ENCODE data around the gene SAAL1. TPM values are rescaled to one million over a fixed set of nuclear protein-coding genes. Genes with fewer than 3 reads are reported as not detected.

SAAL1 gene, protein sequence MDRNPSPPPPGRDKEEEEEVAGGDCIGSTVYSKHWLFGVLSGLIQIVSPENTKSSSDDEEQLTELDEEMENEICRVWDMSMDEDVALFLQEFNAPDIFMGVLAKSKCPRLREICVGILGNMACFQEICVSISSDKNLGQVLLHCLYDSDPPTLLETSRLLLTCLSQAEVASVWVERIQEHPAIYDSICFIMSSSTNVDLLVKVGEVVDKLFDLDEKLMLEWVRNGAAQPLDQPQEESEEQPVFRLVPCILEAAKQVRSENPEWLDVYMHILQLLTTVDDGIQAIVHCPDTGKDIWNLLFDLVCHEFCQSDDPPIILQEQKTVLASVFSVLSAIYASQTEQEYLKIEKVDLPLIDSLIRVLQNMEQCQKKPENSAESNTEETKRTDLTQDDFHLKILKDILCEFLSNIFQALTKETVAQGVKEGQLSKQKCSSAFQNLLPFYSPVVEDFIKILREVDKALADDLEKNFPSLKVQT
- polyA plus RNA-seq (2011; rRNA removed) (8.9 and 13.3 TPM in 2 replicates), polyA minus RNA-seq (2011; rRNA and poly(A)+ RNA removed) (5.5 and 5.8 TPM in 2 replicates)

DNA sequence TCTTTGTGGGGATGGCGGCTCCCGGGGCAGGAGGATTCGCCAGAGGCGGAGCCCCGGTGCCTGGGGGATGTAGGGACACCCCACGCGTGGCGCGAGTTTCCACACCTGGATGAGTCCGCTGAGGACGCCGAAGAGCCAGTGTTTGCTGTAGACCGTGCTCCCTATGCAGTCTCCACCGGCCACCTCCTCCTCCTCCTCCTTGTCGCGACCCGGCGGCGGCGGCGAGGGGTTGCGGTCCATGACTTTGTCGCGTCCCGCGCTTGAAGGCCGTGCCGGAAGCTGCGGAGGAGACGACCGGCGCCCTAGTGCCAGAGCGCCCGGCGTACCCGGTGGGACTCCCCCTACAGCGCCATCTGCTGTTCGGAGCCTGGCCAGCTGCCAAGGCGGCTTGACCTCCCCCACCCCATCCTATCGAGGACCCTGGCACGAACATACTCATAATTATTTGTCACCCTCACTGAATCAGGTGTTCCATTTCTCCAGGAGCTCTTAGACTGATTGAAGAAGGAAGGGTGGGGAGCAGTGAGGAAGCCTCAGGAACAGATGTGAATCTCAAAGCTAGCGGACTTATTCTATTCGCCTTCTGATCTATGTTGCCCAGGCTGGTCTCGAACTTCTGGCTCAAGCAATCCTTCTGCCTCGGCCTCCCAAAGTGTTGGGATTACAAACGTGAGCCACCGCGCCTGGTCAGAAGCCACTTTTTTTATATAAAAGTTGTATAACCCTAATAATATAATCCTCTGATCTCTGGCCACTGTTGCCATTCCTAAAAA, at the start of gene SAAL1:
Gene SAAL1 (minus strand): TSS at position 281 of the 773 bp plus-strand sequence. CDS start 41 bp downstream, at position 240.
- H3K36me3 ChIP-seq (ENCODE audit: control insufficient read depth, insufficient read depth, low read length): 0 out of 2 replicates have a peak, but pooled peaks cover 2% of the 10 kb centered on the region
- ChIA-PET CTCF (interaction anchor here (0.7 to 3.8 kb wide), 16 partner anchors 8 to 625 kb away, joined by 3 to 30 read pairs (median 4); no protein-coding TSS in a partner anchor), POLR2A (no interaction called here)

DNA sequence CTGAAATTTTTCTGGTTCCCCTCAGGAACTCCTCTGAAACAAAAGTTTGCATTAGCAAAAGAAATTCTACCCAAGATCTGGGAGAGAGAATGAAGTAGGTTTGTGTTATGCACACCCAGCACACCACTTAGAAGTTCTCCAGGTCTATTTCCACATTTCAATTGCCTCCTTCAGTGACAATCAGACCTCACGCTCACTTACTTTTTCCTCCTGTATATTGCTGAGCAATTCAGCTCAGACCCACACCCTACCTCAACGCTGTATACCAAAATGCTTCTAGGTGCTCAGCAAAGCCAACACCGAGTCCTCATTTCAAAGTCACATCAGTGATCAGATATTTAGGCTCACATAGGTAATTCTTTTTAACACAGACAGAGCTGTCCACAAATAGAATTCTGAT, 45.7 kb upstream of the SAAL1 start:
- H3K36me3 ChIP-seq (ENCODE audit: control insufficient read depth, insufficient read depth, low read length): no peaks in the 10 kb centered on the region
- no peak overlapping the region for H3K4me3 ChIP-seq (ENCODE audit: low read depth, low read length)
- H3K27me3 ChIP-seq (ENCODE audit: control insufficient read depth, insufficient read depth, low read length): no peaks in the 10 kb centered on the region; the same call in 1 of the 2 replicates
- CTCF ChIA-PET: interaction anchor here (1.0 kb wide), 1 partner anchor 14 kb away, joined by 3 read pairs; no protein-coding TSS in a partner anchor
- DNase-seq (ENCODE audit: low read depth): no peak
- TF ChIP-seq, protein P1, sequence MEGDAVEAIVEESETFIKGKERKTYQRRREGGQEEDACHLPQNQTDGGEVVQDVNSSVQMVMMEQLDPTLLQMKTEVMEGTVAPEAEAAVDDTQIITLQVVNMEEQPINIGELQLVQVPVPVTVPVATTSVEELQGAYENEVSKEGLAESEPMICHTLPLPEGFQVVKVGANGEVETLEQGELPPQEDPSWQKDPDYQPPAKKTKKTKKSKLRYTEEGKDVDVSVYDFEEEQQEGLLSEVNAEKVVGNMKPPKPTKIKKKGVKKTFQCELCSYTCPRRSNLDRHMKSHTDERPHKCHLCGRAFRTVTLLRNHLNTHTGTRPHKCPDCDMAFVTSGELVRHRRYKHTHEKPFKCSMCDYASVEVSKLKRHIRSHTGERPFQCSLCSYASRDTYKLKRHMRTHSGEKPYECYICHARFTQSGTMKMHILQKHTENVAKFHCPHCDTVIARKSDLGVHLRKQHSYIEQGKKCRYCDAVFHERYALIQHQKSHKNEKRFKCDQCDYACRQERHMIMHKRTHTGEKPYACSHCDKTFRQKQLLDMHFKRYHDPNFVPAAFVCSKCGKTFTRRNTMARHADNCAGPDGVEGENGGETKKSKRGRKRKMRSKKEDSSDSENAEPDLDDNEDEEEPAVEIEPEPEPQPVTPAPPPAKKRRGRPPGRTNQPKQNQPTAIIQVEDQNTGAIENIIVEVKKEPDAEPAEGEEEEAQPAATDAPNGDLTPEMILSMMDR (IDR thresholded peaks at IDR 0.05; ENCODE audit: insufficient read depth, low read depth, low read length): no peak
- POLR2A ChIA-PET: no interaction called here

More for the DNA sequence above, at the start of gene SAAL1:
- TF ChIP-seq, protein P1 (IDR thresholded peaks at IDR 0.05; ENCODE audit: insufficient read depth, low read depth, low read length): peak; percentile 75
- peak within 1 kb of the TSS; percentile 96 for H3K4me3 ChIP-seq (ENCODE audit: low read depth, low read length)
- H3K27me3 ChIP-seq (ENCODE audit: control insufficient read depth, insufficient read depth, low read length): no peaks in the 10 kb centered on the region; the same call in 1 of the 2 replicates
- no peak for DNase-seq (ENCODE audit: low read depth)

DNA sequence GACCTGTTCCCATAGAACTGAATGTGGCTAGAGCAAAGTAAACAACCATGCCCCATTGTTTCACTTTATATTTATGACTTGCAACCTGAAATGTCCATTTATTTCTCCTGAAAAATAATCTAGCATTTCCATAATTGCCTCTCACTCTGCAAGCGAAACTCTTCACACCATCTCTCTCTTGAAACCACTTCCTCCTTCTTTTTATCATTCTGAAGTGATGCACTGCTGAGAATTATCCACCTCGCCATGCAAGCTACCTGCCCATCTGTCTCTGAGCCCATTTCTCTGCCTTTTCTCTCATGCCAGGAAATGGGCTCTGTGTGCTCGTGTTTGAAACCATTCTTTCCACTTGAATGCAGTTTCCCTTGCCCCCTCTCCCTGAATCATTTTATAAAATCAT, 40.0 kb upstream of the SAAL1 start:
- CTCF ChIA-PET: interaction anchor here (1.2 to 3.4 kb wide), 3 partner anchors 25 to 165 kb away, joined by 4 to 10 read pairs (median 4); no protein-coding TSS in a partner anchor

DNA sequence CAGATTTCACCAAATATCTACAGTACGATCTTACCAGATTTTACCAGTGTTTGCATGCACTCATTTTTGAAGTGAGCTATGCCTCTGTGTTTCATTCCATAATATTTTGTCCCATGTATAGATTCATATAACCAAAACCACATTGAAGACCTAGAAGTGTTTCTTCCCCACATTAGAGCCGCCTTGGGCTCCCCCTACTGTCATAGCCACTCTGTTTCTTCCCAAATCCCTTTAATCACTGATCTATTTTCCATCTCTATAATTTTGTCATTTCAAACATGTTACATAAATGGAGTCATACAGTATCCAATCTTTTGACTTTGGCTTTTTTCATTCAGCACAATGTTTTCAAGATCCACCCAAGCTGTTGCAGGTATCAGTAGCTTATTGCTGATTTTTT, 39.1 kb upstream of the SAAL1 start:
- H3K4me3 ChIP-seq (ENCODE audit: low read depth, low read length): no peak overlapping the region
- DNase-seq (ENCODE audit: low read depth): no peak
- ChIA-PET POLR2A (no interaction called here), CTCF (interaction anchor here (1.5 to 3.4 kb wide), 2 partner anchors 30 to 165 kb away, joined by 4 to 10 read pairs; no protein-coding TSS in a partner anchor)
- H3K36me3 ChIP-seq (ENCODE audit: control insufficient read depth, insufficient read depth, low read length): no peaks in the 10 kb centered on the region
- peaks cover 1% of the 10 kb centered on the region; the same call in 1 of the 2 replicates for H3K27me3 ChIP-seq (ENCODE audit: control insufficient read depth, insufficient read depth, low read length)
- TF ChIP-seq, protein P1 (IDR thresholded peaks at IDR 0.05; ENCODE audit: insufficient read depth, low read depth, low read length): 0 out of 2 replicates have a peak, but pooled peaks have one; percentile 20

More for the DNA sequence above, 40.0 kb upstream of the SAAL1 start:
- DNase-seq (ENCODE audit: low read depth): no peak
- Histone ChIP-seq H3K4me3 (ENCODE audit: low read depth, low read length) (no peak overlapping the region), H3K36me3 (ENCODE audit: control insufficient read depth, insufficient read depth, low read length) (no peaks in the 10 kb centered on the region), H3K27me3 (ENCODE audit: control insufficient read depth, insufficient read depth, low read length) (peaks cover 1% of the 10 kb centered on the region; the same call in 1 of the 2 replicates)
- TF ChIP-seq, protein P1 (IDR thresholded peaks at IDR 0.05; ENCODE audit: insufficient read depth, low read depth, low read length): no peak
- POLR2A ChIA-PET: no interaction called here
